MM.1S (cell line): ENCODE results near the gene SYN1.
A peak's percentile ranks its signal among the peaks of the same experiment; 100 is the strongest.

Source experiments
- DNase-seq: peaks from one replicate; pipeline ENCODE4 v3.0.0-alpha.2; 2015
- H2AFZ ChIP-seq: fragments of 300-600 bp; sonication (generic); 2 replicates; pipeline ENCODE4 v1.6.0; 2016; ENCODE audit warnings: antibody characterized with exemption, low read length
- H3F3A ChIP-seq: fragments of 300-600 bp; sonication (generic); 2 replicates; pipeline ENCODE4 v1.6.1; 2016; ENCODE audit warnings: mild to moderate bottlenecking, antibody characterized with exemption, low read length, moderate library complexity, mixed read lengths; ENCODE audit not compliant: insufficient read depth
- H3K27ac ChIP-seq: fragments of 300-600 bp; sonication (generic); 2 replicates; pipeline ENCODE4 v1.5.1; 2016; ENCODE audit warnings: mild to moderate bottlenecking, low read length
- H3K27me3 ChIP-seq: fragments of 300-600 bp; sonication (generic); replicated peaks from 2 replicates; pipeline ENCODE4 v1.6.0; 2016; ENCODE audit warnings: low read length; ENCODE audit not compliant: insufficient read depth
- H3K36me3 ChIP-seq: fragments of 300-600 bp; sonication (generic); replicated peaks from 2 replicates; pipeline ENCODE4 v1.6.1; 2016; ENCODE audit warnings: mild to moderate bottlenecking, low read length, mixed read lengths; ENCODE audit not compliant: insufficient read depth
- H3K4me1 ChIP-seq: fragments of 300-600 bp; sonication (generic); 2 replicates; pipeline ENCODE4 v1.6.1; 2016; ENCODE audit warnings: low read length, mixed read lengths
- H3K4me2 ChIP-seq: fragments of 300-600 bp; sonication (generic); 2 replicates; pipeline ENCODE4 v1.6.0; 2016; ENCODE audit warnings: low read depth, low read length
- H3K4me3 ChIP-seq: fragments of 300-600 bp; sonication (generic); 2 replicates; pipeline ENCODE4 v1.5.1; 2016; ENCODE audit warnings: low read length, mixed read lengths
- H3K79me2 ChIP-seq: fragments of 300-600 bp; sonication (generic); 2 replicates; pipeline ENCODE4 v1.6.1; 2016; ENCODE audit warnings: mixed run types, low read length, mixed read lengths
- H3K9ac ChIP-seq: fragments of 300-600 bp; sonication (generic); 2 replicates; pipeline ENCODE4 v1.6.1; 2016; ENCODE audit warnings: low read length, mixed read lengths
- H3K9me2 ChIP-seq: fragments of 300-600 bp; sonication (generic); replicated peaks from 2 replicates; pipeline ENCODE4 v1.6.1; 2016; ENCODE audit warnings: mild to moderate bottlenecking, low read length, mixed read lengths; ENCODE audit not compliant: insufficient read depth
- H3K9me3 ChIP-seq: fragments of 300-600 bp; sonication (generic); replicated peaks from 2 replicates; pipeline ENCODE4 v1.6.1; 2016; ENCODE audit warnings: mild to moderate bottlenecking, low read length, mixed read lengths; ENCODE audit not compliant: insufficient read depth
- H4K20me1 ChIP-seq: fragments of 300-600 bp; sonication (generic); 2 replicates; pipeline ENCODE4 v1.6.1; 2016; ENCODE audit warnings: mild to moderate bottlenecking, low read length, moderate library complexity, mixed read lengths; ENCODE audit not compliant: insufficient read depth
- EZH2 ChIP-seq: fragments of 300-600 bp; sonication (generic); optimal IDR thresholded peaks from 2 replicates; pipeline ENCODE3; 2017; ENCODE audit warnings: low read depth, mild to moderate bottlenecking, antibody characterized with exemption, low read length, mixed read lengths
- EZH2phosphoT487 ChIP-seq: fragments of 300-600 bp; sonication (generic); IDR thresholded peaks from 2 replicates; pipeline ENCODE4 v1.6.1; 2018; ENCODE audit warnings: antibody characterized with exemption, low read length
- TF ChIP-seq, protein P1 (sequence below): fragments of 300-600 bp; sonication (generic); IDR thresholded peaks from 2 replicates; pipeline ENCODE4 v1.5.1; 2016; ENCODE audit warnings: antibody characterized with exemption, low read length, mixed read lengths

Gene SYN1

DNA sequence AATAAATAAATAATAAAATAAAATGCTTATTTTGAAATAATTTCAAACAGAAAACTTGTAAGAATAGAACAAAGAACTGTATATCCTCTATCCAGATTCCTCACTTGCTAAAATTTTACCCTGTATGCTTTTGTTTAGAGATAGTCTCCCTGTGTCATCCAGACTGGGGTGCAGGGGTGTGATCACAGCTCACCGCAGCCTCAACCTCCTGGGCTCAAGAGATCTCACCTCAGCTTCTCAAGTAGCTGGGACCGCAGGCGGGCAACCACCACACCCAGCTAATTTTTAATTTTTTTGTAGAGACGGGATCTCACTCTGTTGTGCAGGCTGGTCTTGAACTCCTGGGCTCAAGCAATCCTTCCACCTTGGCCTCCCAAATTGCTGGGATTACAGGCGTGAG lies 76.2 kb downstream of the SYN1 start:
- H3K27me3 ChIP-seq: no peaks in the 10 kb centered on the region
- H3K9me3 ChIP-seq: no peaks in the 10 kb centered on the region
- H2AFZ ChIP-seq: no peak overlapping the region
- H3K27ac ChIP-seq: no peak overlapping the region
- H3K36me3 ChIP-seq: no peaks in the 10 kb centered on the region
- H3F3A ChIP-seq: no peaks in the 10 kb centered on the region
- no peak overlapping the region for H3K4me3 ChIP-seq
- H4K20me1 ChIP-seq: no peaks in the 10 kb centered on the region
- no peak overlapping the region for H3K9ac ChIP-seq
- H3K4me1 ChIP-seq: no peaks in the 10 kb centered on the region
- no peaks in the 10 kb centered on the region for H3K79me2 ChIP-seq
- no peak for DNase-seq
- no peak for TF ChIP-seq EZH2
- TF ChIP-seq, protein P1, sequence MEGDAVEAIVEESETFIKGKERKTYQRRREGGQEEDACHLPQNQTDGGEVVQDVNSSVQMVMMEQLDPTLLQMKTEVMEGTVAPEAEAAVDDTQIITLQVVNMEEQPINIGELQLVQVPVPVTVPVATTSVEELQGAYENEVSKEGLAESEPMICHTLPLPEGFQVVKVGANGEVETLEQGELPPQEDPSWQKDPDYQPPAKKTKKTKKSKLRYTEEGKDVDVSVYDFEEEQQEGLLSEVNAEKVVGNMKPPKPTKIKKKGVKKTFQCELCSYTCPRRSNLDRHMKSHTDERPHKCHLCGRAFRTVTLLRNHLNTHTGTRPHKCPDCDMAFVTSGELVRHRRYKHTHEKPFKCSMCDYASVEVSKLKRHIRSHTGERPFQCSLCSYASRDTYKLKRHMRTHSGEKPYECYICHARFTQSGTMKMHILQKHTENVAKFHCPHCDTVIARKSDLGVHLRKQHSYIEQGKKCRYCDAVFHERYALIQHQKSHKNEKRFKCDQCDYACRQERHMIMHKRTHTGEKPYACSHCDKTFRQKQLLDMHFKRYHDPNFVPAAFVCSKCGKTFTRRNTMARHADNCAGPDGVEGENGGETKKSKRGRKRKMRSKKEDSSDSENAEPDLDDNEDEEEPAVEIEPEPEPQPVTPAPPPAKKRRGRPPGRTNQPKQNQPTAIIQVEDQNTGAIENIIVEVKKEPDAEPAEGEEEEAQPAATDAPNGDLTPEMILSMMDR: no peak
- no peak for TF ChIP-seq EZH2phosphoT487
- H3K4me2 ChIP-seq: no peak overlapping the region
- H3K9me2 ChIP-seq: no peaks in the 10 kb centered on the region

DNA sequence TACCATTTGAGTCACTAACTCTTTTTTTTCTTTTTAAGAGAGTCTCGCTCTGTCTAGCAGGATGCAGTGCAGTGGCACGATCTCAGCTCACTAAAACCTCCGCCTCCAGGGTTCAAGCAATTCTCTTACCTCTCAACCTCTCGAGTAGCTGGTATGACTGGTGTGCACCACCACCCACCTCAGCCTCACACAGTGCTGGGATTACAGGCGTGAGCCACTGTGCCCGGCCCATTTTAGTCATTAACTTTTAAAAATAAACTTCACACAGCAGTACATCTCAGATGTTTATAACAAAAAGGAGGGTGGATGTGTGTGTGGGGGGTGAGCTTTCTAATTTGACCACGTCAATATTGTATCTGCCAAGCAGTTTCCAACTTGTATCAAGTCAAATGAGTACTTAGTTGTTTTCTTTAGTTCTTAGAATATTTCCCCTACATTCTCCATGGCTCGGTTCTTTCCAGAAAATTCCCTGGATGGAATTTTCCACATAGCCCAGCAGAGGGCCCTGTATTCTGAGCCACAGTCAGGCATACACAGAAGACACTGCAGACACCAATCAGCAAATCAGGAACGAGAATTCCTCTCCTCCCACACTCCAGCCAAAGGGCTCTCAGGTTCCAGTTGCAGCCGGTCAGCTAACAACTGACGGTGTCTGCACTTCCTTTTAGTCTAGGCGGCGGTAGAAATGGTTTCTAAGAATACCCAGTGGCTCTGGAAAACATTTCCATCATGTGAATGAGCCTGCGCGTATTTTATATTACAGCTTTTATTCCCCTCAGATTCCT lies 78.7 kb downstream of the SYN1 start:
- H3K9ac ChIP-seq: no peak overlapping the region
- no peak overlapping the region for H3K27ac ChIP-seq
- H4K20me1 ChIP-seq: no peaks in the 10 kb centered on the region

DNA sequence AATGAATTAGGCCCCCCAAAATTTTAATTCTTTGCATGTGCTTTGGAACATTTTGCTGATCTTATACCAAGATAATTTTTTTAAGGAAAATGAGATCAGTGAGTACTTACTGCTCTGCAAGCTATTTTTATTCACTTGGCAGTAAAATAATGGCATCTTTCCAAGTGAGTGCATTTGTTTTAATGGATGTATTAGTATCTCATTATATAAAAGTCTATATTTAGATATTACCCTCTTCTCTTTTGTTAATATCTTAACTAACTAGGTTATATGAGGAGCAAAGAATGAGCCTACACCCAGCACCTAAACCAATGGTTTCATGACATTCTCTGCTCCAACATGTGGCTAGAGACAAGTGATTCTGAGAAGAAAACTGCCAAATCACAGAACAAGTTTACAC lies 79.8 kb downstream of the SYN1 start:
- Histone ChIP-seq H3K27ac (no peak overlapping the region), H3K9me2 (no peaks in the 10 kb centered on the region), H3K4me2 (no peak overlapping the region), H3K9me3 (no peaks in the 10 kb centered on the region), H3K79me2 (no peaks in the 10 kb centered on the region), H3K4me3 (no peak overlapping the region), H4K20me1 (no peaks in the 10 kb centered on the region), H3K9ac (no peak overlapping the region), H3F3A (no peaks in the 10 kb centered on the region), H3K4me1 (no peaks in the 10 kb centered on the region), H3K27me3 (no peaks in the 10 kb centered on the region), H2AFZ (no peak overlapping the region), H3K36me3 (no peaks in the 10 kb centered on the region)
- TF ChIP-seq, protein P1: no peak
- DNase-seq: no peak

More for the DNA sequence above, 78.7 kb downstream of the SYN1 start:
- Histone ChIP-seq H3K4me3 (no peak overlapping the region), H3K36me3 (no peaks in the 10 kb centered on the region), H3K4me2 (peak overlapping the region; percentile 13; the same call in 1 of the 2 replicates), H3K4me1 (no peaks in the 10 kb centered on the region), H3K79me2 (no peaks in the 10 kb centered on the region), H2AFZ (0 out of 2 replicates have a peak overlapping the region, but pooled peaks have one; percentile 27), H3K27me3 (no peaks in the 10 kb centered on the region), H3F3A (no peaks in the 10 kb centered on the region), H3K9me3 (no peaks in the 10 kb centered on the region), H3K9me2 (no peaks in the 10 kb centered on the region)
- DNase-seq: peak; percentile 32
- TF ChIP-seq, protein P1: peak; percentile 35
- no peak for TF ChIP-seq EZH2
- TF ChIP-seq EZH2phosphoT487: no peak
